Fibroblast of lung (primary cell): ENCODE results near the gene XPO5.

Source experiments
- EZH2 ChIP-seq: IDR thresholded peaks from 2 replicates; pipeline ENCODE4 v1.5.1; 2012; ENCODE audit warnings: low read length, control low read depth, mild to moderate bottlenecking; ENCODE audit errors: missing control alignments
- TF ChIP-seq, protein P1 (sequence below), 2 donors: IDR thresholded peaks in 1 of 2; conservative IDR thresholded peaks in 1 of 2; 1 replicate in 1 of 2; 2 replicates in 1 of 2; pipeline ENCODE4 v1.5.1; 2011 to 2012; ENCODE audit warnings: low read length in 2 of 2, control low read depth in 1 of 2, inconsistent platforms in 1 of 2, low read depth in 1 of 2, mild to moderate bottlenecking in 1 of 2

GRCh38 chr6:43493230-43493629, 82.6 kb downstream of the XPO5 start:
- TF ChIP-seq EZH2 = no peak
- TF ChIP-seq, protein P1, sequence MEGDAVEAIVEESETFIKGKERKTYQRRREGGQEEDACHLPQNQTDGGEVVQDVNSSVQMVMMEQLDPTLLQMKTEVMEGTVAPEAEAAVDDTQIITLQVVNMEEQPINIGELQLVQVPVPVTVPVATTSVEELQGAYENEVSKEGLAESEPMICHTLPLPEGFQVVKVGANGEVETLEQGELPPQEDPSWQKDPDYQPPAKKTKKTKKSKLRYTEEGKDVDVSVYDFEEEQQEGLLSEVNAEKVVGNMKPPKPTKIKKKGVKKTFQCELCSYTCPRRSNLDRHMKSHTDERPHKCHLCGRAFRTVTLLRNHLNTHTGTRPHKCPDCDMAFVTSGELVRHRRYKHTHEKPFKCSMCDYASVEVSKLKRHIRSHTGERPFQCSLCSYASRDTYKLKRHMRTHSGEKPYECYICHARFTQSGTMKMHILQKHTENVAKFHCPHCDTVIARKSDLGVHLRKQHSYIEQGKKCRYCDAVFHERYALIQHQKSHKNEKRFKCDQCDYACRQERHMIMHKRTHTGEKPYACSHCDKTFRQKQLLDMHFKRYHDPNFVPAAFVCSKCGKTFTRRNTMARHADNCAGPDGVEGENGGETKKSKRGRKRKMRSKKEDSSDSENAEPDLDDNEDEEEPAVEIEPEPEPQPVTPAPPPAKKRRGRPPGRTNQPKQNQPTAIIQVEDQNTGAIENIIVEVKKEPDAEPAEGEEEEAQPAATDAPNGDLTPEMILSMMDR (conservative IDR thresholded peaks at IDR 0.05 in 1 of 2, IDR thresholded peaks at IDR 0.05 in 1 of 2; ENCODE audit: low read depth in 1 of 2, low read length in 2 of 2) = no peak
